HG03342 (cell line): ENCODE results near the gene HIVEP3.
A peak's percentile ranks its signal among the peaks of the same experiment; 100 is the strongest.
"Not testable (repeated sequence)": the region's sequence is repeated elsewhere in the genome, so short reads cannot be mapped to it uniquely, and the experiment has no call there.

Experiments
- ATAC-seq: cut with Tn5 transposase; IDR thresholded peaks from one replicate; pipeline ENCODE4 v1.9.1; 2021; ENCODE audit warnings: mild to moderate bottlenecking, moderate library complexity; ENCODE audit not compliant: unreplicated experiment

HIVEP3 gene

GRCh38 chr1:41698916-41699860 lies 219.5 kb downstream of the HIVEP3 start:
- no peak for ATAC-seq

- no peak for ATAC-seq
Observed at GRCh38 chr1:41696381-41696780, 222.3 kb downstream of the HIVEP3 start.

- ATAC-seq: no peak
Observed at GRCh38 chr1:41695118-41695745, 223.5 kb downstream of the HIVEP3 start.

- not testable (repeated sequence) for ATAC-seq
Observed at GRCh38 chr1:41691966-41692365, 226.8 kb downstream of the HIVEP3 start.

- ATAC-seq: no peak
Observed at GRCh38 chr1:41691424-41691823, 227.3 kb downstream of the HIVEP3 start.

- ATAC-seq: no peak
Observed at GRCh38 chr1:41690331-41690730, 228.4 kb downstream of the HIVEP3 start.

GRCh38 chr1:41689558-41689981 lies 229.2 kb downstream of the HIVEP3 start:
- no peak for ATAC-seq

GRCh38 chr1:41689139-41689538 lies 229.6 kb downstream of the HIVEP3 start:
- ATAC-seq: no peak

GRCh38 chr1:41687007-41687406 lies 231.7 kb downstream of the HIVEP3 start:
- ATAC-seq: no peak

GRCh38 chr1:41683681-41684500 lies 234.8 kb downstream of the HIVEP3 start:
- ATAC-seq: no peak

- no peak for ATAC-seq
Observed at GRCh38 chr1:41682845-41683625, 235.7 kb downstream of the HIVEP3 start.

- no peak for ATAC-seq
Observed at GRCh38 chr1:41682149-41682548, 236.6 kb downstream of the HIVEP3 start.

GRCh38 chr1:41681331-41682098 lies 237.2 kb downstream of the HIVEP3 start:
- ATAC-seq: no peak

GRCh38 chr1:41679994-41680393 lies 238.7 kb downstream of the HIVEP3 start:
- no peak for ATAC-seq

- no peak for ATAC-seq
Observed at GRCh38 chr1:41679531-41679930, 239.2 kb downstream of the HIVEP3 start.

- peak; percentile 51 for ATAC-seq
Observed at GRCh38 chr1:41678111-41678878, 240.4 kb downstream of the HIVEP3 start.

GRCh38 chr1:41677620-41678019 lies 241.1 kb downstream of the HIVEP3 start:
- no peak for ATAC-seq

- no peak for ATAC-seq
Observed at GRCh38 chr1:41675401-41675800, 243.3 kb downstream of the HIVEP3 start.

GRCh38 chr1:41674522-41674921 lies 244.2 kb downstream of the HIVEP3 start:
- ATAC-seq: no peak
